GM06990 (cell line): Measurements from ENCODE around the gene GGN.

Experiments used
- DNase-seq: peaks from one replicate; pipeline ENCODE4 v3.0.0-alpha.2; 2011; ENCODE audit not compliant: insufficient read length; ENCODE audit errors: extremely low read depth
- H3K27me3 ChIP-seq: replicated peaks from 2 replicates; pipeline ENCODE4 v1.6.0; 2011; ENCODE audit warnings: low read length; ENCODE audit not compliant: control insufficient read depth, insufficient read depth
- H3K36me3 ChIP-seq: 2 replicates; pipeline ENCODE4 v1.5.1; 2011; ENCODE audit warnings: low read length; ENCODE audit not compliant: control insufficient read depth, insufficient read depth
- H3K4me3 ChIP-seq: replicated peaks from 2 replicates; pipeline ENCODE4 v1.5.1; 2011; ENCODE audit warnings: low read depth, mild to moderate bottlenecking, control low read depth, low read length
- CTCF ChIP-seq: IDR thresholded peaks from 2 replicates; pipeline ENCODE4 v1.5.1; 2011; ENCODE audit warnings: low read length, control low read depth, mild to moderate bottlenecking, inconsistent platforms; ENCODE audit not compliant: insufficient read depth, poor library complexity, severe bottlenecking

GGN gene

GRCh38 chr19:38422438-38422837, 34.6 kb upstream of the GGN start:
- TF ChIP-seq CTCF = no peak
- Histone ChIP-seq H3K36me3 (no peaks in the 10 kb centered on the region), H3K27me3 (no peaks in the 10 kb centered on the region; the same call in 1 of the 2 replicates), H3K4me3 (no peak overlapping the region)
- no peak for DNase-seq

GRCh38 chr19:38421856-38422255, 34.0 kb upstream of the GGN start:
- no peak overlapping the region for H3K4me3 ChIP-seq
- H3K27me3 ChIP-seq = no peaks in the 10 kb centered on the region; the same call in 1 of the 2 replicates
- no peak for TF ChIP-seq CTCF
- no peak for DNase-seq
- H3K36me3 ChIP-seq = no peaks in the 10 kb centered on the region

DNA sequence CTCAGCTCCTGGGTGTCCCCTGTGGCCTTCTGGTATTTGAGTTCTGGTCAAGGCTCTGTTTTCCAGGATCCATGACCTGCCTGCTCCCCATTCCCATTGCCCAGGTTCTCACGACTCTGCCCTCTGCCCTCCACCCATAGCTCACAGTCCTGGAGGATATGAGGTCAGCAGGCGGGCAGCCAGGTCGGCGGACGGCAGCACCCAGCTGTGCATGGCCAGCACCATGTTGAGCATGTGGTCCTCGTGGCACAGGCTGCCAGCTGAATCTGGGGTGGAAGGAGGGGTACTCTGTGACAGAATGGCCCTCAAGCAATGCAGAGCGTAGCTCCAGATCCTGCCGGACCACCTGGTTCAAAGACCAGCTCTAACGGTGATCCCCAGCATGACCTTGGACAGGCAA, 33.1 kb upstream of the GGN start:
- H3K4me3 ChIP-seq = no peak overlapping the region
- no peaks in the 10 kb centered on the region for H3K36me3 ChIP-seq
- H3K27me3 ChIP-seq = no peaks in the 10 kb centered on the region; the same call in 1 of the 2 replicates
- DNase-seq = no peak
- TF ChIP-seq CTCF = no peak

GRCh38 chr19:38417544-38418506, 30.0 kb upstream of the GGN start:
- no peaks in the 10 kb centered on the region for H3K36me3 ChIP-seq
- no peak for TF ChIP-seq CTCF
- DNase-seq = peak; percentile 67
- peak overlapping the region; percentile 49 for H3K4me3 ChIP-seq
- H3K27me3 ChIP-seq = no peaks in the 10 kb centered on the region; the same call in 1 of the 2 replicates

GRCh38 chr19:38417146-38417543, 29.3 kb upstream of the GGN start:
- H3K36me3 ChIP-seq = no peaks in the 10 kb centered on the region
- DNase-seq = no peak
- TF ChIP-seq CTCF = no peak
- H3K4me3 ChIP-seq = no peak overlapping the region
- no peaks in the 10 kb centered on the region; the same call in 1 of the 2 replicates for H3K27me3 ChIP-seq
